ENCODE results near the gene DKC1. TPM values are rescaled to one million over a fixed set of nuclear protein-coding genes. Genes with fewer than 3 reads are reported as not detected.

The DKC1 gene
- total and polyA plus RNA-seq, 2 of the 4 experiments (the other 2 are of a cell fraction): 49.9 to 63.8 TPM

GRCh38 chrX:154762537-154763296, at the start of gene DKC1 (continued):
- TF ChIP-seq RAD21 (IDR thresholded peaks at IDR 0.05; ENCODE audit: low read length): no peak
- TF ChIP-seq, protein P1, sequence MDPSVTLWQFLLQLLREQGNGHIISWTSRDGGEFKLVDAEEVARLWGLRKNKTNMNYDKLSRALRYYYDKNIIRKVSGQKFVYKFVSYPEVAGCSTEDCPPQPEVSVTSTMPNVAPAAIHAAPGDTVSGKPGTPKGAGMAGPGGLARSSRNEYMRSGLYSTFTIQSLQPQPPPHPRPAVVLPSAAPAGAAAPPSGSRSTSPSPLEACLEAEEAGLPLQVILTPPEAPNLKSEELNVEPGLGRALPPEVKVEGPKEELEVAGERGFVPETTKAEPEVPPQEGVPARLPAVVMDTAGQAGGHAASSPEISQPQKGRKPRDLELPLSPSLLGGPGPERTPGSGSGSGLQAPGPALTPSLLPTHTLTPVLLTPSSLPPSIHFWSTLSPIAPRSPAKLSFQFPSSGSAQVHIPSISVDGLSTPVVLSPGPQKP (IDR thresholded peaks at IDR 0.05; ENCODE audit: borderline replicate concordance, low read depth, low read length): no peak
- no peak for TF ChIP-seq MAFK (IDR thresholded peaks at IDR 0.05; ENCODE audit: low read depth, low read length)

DNA sequence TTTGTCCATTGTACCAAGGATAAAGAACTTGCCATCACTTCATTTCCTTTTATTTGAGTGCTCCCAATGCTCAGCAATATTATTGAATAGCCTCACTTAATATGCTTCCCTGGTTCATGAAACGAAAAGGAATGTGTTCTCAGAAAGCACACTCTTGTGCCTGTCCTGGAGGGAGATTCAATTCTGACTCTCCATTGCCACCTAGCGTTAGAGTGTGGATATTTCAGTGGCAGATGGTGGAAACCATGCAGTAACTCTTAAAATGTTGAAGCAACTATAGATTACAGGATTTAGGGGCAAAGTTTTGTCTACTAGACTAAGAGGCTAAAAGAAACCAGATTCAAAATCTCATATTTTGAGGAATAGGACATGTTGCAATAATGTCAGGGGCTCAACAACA, 47.7 kb upstream of the DKC1 start:
- no peak overlapping the region for H3K4ac ChIP-seq (ENCODE audit: low read depth, low read length)
- no TSS peak for BruUV-seq (replicated peaks)
- H3K56ac ChIP-seq (ENCODE audit: extremely low read depth, insufficient read depth, low read length): no peak overlapping the region
- no peak overlapping the region for H2BK5ac ChIP-seq (ENCODE audit: low read depth, low read length, poor library complexity, severe bottlenecking)
- no peak overlapping the region for H4K91ac ChIP-seq (ENCODE audit: insufficient read depth, low read depth, low read length)
- no peak overlapping the region for H4K5ac ChIP-seq (ENCODE audit: low read depth, low read length)
- dilution Hi-C loops (cut with HindIII; ENCODE audit: low sequenced_read_pairs, unreplicated experiment): no loop called here
- H2BK15ac ChIP-seq (ENCODE audit: low read depth, low read length): no peak overlapping the region
- no peaks in the 10 kb centered on the region for H3K27me3 ChIP-seq (ENCODE audit: control insufficient read depth, insufficient read depth, low read length)
- H3K4me1 ChIP-seq (ENCODE audit: control insufficient read depth, insufficient read depth, low read length): peaks cover 7% of the 10 kb centered on the region; the same call in 1 of the 2 replicates
- H2AK5ac ChIP-seq (ENCODE audit: low read depth, low read length): no peak overlapping the region
- H2AFZ ChIP-seq (replicated peaks; ENCODE audit: low read length, poor library complexity): no peak overlapping the region
- H3K18ac ChIP-seq (ENCODE audit: low read depth, low read length): no peak overlapping the region
- no peaks in the 10 kb centered on the region for H3K79me1 ChIP-seq (ENCODE audit: low read depth in 1 of 2, low read length in 2 of 2)
- intact Hi-C loops (cut with micrococcal nuclease): loop anchor here (10.0 kb wide), 1 partner anchor 1760 kb away; no protein-coding TSS in a partner anchor
- no peak overlapping the region for H2AK9ac ChIP-seq (replicated peaks; ENCODE audit: low read depth, low read length, poor library complexity)
- CTCF ChIA-PET: no interaction called here
- H3K14ac ChIP-seq (replicated peaks; ENCODE audit: low read depth, low read length): no peak overlapping the region
- H3K27ac ChIP-seq (ENCODE audit: insufficient read depth, low read length): no peak overlapping the region
- H3K9me1 ChIP-seq (ENCODE audit: insufficient read depth, low read length): peaks cover 19% of the 10 kb centered on the region; the same call in 1 of the 2 replicates
- in situ Hi-C loops (cut with MboI; ENCODE audit: low sequenced_read_pairs): no loop called here
- no peak overlapping the region for H3K4me2 ChIP-seq (ENCODE audit: low read depth, low read length)
- no peaks in the 10 kb centered on the region for H3K36me3 ChIP-seq (ENCODE audit: control insufficient read depth, insufficient read depth, low read length)
- WGBS, 2 experiments (ENCODE audit: extremely low coverage in 2 of 2, insufficient read length in 1 of 2): no CpG with 5 or more reads among the region's 2 CpGs
- no peak overlapping the region for H2BK20ac ChIP-seq (ENCODE audit: low read depth, low read length)
- ATAC-seq (ENCODE audit: low read depth) (peak; percentile 83), DNase-seq (peak; percentile 50)
- no peak overlapping the region for H4K8ac ChIP-seq (ENCODE audit: low read depth in 2 of 2, low read length in 2 of 2)
- no peak overlapping the region for H2BK120ac ChIP-seq (ENCODE audit: low read depth, low read length)
- H3K9ac ChIP-seq (ENCODE audit: low read depth, low read length): no peak overlapping the region
- no peaks in the 10 kb centered on the region for H3K9me3 ChIP-seq (ENCODE audit: control insufficient read depth, insufficient read depth, low read length)
- POLR2A ChIA-PET (ENCODE audit: unreplicated experiment): no interaction called here
- no peak overlapping the region for H3K23ac ChIP-seq (ENCODE audit: low read depth, low read length)
- H4K20me1 ChIP-seq (ENCODE audit: insufficient read depth, low read length): peaks cover 3% of the 10 kb centered on the region; the same call in 1 of the 2 replicates
- H3K4me3 ChIP-seq (ENCODE audit: insufficient read depth, low read depth, low read length): no peak overlapping the region
- TF ChIP-seq MAZ (IDR thresholded peaks at IDR 0.05; ENCODE audit: borderline replicate concordance, low read depth, low read length) (no peak), RFX5 (IDR thresholded peaks at IDR 0.05; ENCODE audit: low read depth, low read length) (no peak), BHLHE40 (IDR thresholded peaks at IDR 0.05; ENCODE audit: low read depth, low read length) (no peak), RCOR1 (IDR thresholded peaks at IDR 0.05; ENCODE audit: insufficient replicate concordance, low read length) (no peak), RAD21 (IDR thresholded peaks at IDR 0.05; ENCODE audit: low read length) (peak; percentile 72), NFE2L2 (IDR thresholded peaks at IDR 0.05; ENCODE audit: low read depth, low read length) (no peak), MAFK (IDR thresholded peaks at IDR 0.05; ENCODE audit: low read depth, low read length) (no peak), POLR2A (IDR thresholded peaks at IDR 0.05; ENCODE audit: low read depth, low read length) (no peak), CHD1 (IDR thresholded peaks at IDR 0.05; ENCODE audit: low read depth, low read length) (no peak), CTCF (conservative IDR thresholded peaks at IDR 0.05; ENCODE audit: low read depth, low read length) (peak; percentile 68), USF2 (IDR thresholded peaks at IDR 0.05; ENCODE audit: low read depth, low read length) (no peak), SMC3 (IDR thresholded peaks at IDR 0.05; ENCODE audit: low read depth, low read length) (peak; percentile 67)
